CD4-positive, alpha-beta T cell treated with Interleukin-4 for 1 hour (primary cell): ENCODE results near the gene LRP1.

ENCODE experiments used
- DNase-seq, 2 donors: peaks; one replicate each; pipeline ENCODE4 v3.0.0-alpha.2; 2020 to 2022

LRP1 gene

GRCh38 chr12:57229046-57229633 is 100.9 kb downstream of the LRP1 start:
- peak in 1 of 2 donors; percentile 61 for DNase-seq

- DNase-seq: peak; percentile 94 to 96
Measured at GRCh38 chr12:57229634-57230380, 101.5 kb downstream of the LRP1 start, which contains the start of gene SHMT2. Gene SHMT2, plus strand, starts transcription at chr12:57229711. Its CDS starts 68 bp downstream, at chr12:57229779.

- DNase-seq: no peak
Measured at GRCh38 chr12:57230381-57231155, 102.3 kb downstream of the LRP1 start.

GRCh38 chr12:57231276-57232021 is 103.2 kb downstream of the LRP1 start:
- DNase-seq: no peak

- DNase-seq: no peak
Measured at GRCh38 chr12:57232156-57232756, 104.0 kb downstream of the LRP1 start.

- no peak for DNase-seq
Measured at GRCh38 chr12:57233357-57234232, 105.3 kb downstream of the LRP1 start.

GRCh38 chr12:57234233-57234570 is 105.9 kb downstream of the LRP1 start:
- no peak for DNase-seq

- peak in 1 of 2 donors; percentile 49 for DNase-seq
Measured at GRCh38 chr12:57234571-57235016, 106.3 kb downstream of the LRP1 start.

- peak in 1 of 2 donors; percentile 31 for DNase-seq
Measured at GRCh38 chr12:57235017-57235727, 106.9 kb downstream of the LRP1 start.

- no peak for DNase-seq
Measured at GRCh38 chr12:57235728-57236131, 107.4 kb downstream of the LRP1 start.

- peak in 1 of 2 donors; percentile 34 for DNase-seq
Measured at GRCh38 chr12:57236201-57236924, 108.1 kb downstream of the LRP1 start.

- no peak for DNase-seq
Measured at GRCh38 chr12:57236925-57237595, 108.8 kb downstream of the LRP1 start.

GRCh38 chr12:57237596-57237931 is 109.3 kb downstream of the LRP1 start:
- DNase-seq: no peak

GRCh38 chr12:57237932-57238853 is 109.9 kb downstream of the LRP1 start:
- DNase-seq: no peak

- DNase-seq: peak; percentile 86 to 87
Measured at GRCh38 chr12:57238854-57239554, 110.7 kb downstream of the LRP1 start.

- DNase-seq: no peak
Measured at GRCh38 chr12:57239587-57240065, 111.3 kb downstream of the LRP1 start.

GRCh38 chr12:57240066-57240921 is 112.0 kb downstream of the LRP1 start:
- DNase-seq: peak; percentile 76 to 82
